Mammary epithelial cell (primary cell): ENCODE results near the gene TMC4.

Experiments
- CTCF ChIP-seq, 2 donors: IDR thresholded peaks in 1 of 2; conservative IDR thresholded peaks in 1 of 2; 2 replicates each; pipeline ENCODE4 v1.5.1; 2011 to 2012; ENCODE audit warnings: inconsistent platforms in 2 of 2, low read length in 2 of 2, mild to moderate bottlenecking in 2 of 2, control low read depth in 1 of 2, low read depth in 1 of 2; ENCODE audit not compliant: insufficient read depth in 1 of 2; ENCODE audit errors: extremely low read depth in 1 of 2
- EZH2 ChIP-seq: IDR thresholded peaks from 2 replicates; pipeline ENCODE4 v1.6.1; 2012; ENCODE audit warnings: low read length, inconsistent platforms, borderline replicate concordance

GRCh38 chr19:54133312-54133956 lies 39.5 kb downstream of the TMC4 start:
- TF ChIP-seq CTCF (conservative IDR thresholded peaks at IDR 0.05 in 1 of 2, IDR thresholded peaks at IDR 0.05 in 1 of 2; ENCODE audit: extremely low read depth in 1 of 2, insufficient read depth in 1 of 2, low read depth in 1 of 2, low read length in 2 of 2) (no peak), EZH2 (no peak)
